HG03103 (cell line): ENCODE data around the gene LRRC4B.

Experiments
- ATAC-seq: cut with Tn5 transposase; IDR thresholded peaks from one replicate; pipeline ENCODE4 v1.9.1; 2021; ENCODE audit warnings: low read depth; ENCODE audit not compliant: unreplicated experiment

The LRRC4B gene

GRCh38 chr19:50467566-50467965 lies 100.7 kb downstream of the LRRC4B start:
- no peak for ATAC-seq
